BJ (cell line): ENCODE measurements around the gene RGS19. TPM values are rescaled to one million over a fixed set of nuclear protein-coding genes. Genes with fewer than 3 reads are reported as not detected.

Experiments used
- CTCF ChIA-PET: fragments of 350-600 bp; formaldehyde crosslinking; extraction: SDS; loops from one replicate; lab custom pipeline; 2021; ENCODE audit warnings: antibody characterized with exemption, inconsistent platforms; lab: Yijun Ruan, JAX
- POLR2A ChIA-PET: fragments of 300-600 bp; sonication (Branson Sonifier 250); formaldehyde crosslinking; extraction: SDS; loops from one replicate; lab custom pipeline; 2021; ENCODE audit warnings: antibody characterized with exemption; lab: Charles Lee
- DNase-seq: peaks from one replicate; pipeline ENCODE4 v3.0.0-alpha.2; 2011; ENCODE audit warnings: low read depth
- H3K27me3 ChIP-seq: 2 replicates; pipeline ENCODE4 v1.6.0; 2011; ENCODE audit warnings: low read length; ENCODE audit not compliant: control insufficient read depth, insufficient read depth
- H3K36me3 ChIP-seq: 2 replicates; pipeline ENCODE4 v1.5.1; 2011; ENCODE audit warnings: low read length; ENCODE audit not compliant: control insufficient read depth, insufficient read depth
- H3K4me3 ChIP-seq: 2 replicates; pipeline ENCODE4 v1.5.1; 2011; ENCODE audit warnings: low read depth, mild to moderate bottlenecking, control low read depth, low read length
- CTCF ChIP-seq: IDR thresholded peaks from 2 replicates; pipeline ENCODE4 v1.5.1; 2011; ENCODE audit warnings: low read depth, mild to moderate bottlenecking, control low read depth, inconsistent platforms, low read length, moderate library complexity; ENCODE audit not compliant: insufficient read depth
- polyA plus RNA-seq: library from polyadenylated mRNA; depleted of rRNA; stranded (reverse); fragments of >200 nt; gene quantifications from 2 replicates; pipeline ENCODE4 v1.2.3, GENCODE V29; 2011

Gene RGS19
- polyA plus RNA-seq, 1 experiment, result 14.5 TPM

GRCh38 chr20:64081624-64081964 is 2.3 kb upstream of the RGS19 start:
- POLR2A ChIA-PET, result no interaction called here
- CTCF ChIA-PET, result interaction anchor here (4.3 to 6.4 kb wide), 2 partner anchors 12 to 39 kb away, joined by 31 to 49 read pairs; no protein-coding TSS in a partner anchor
- no peak for DNase-seq
- no peak for TF ChIP-seq CTCF
- H3K4me3 ChIP-seq, result no peak overlapping the region
- no peaks in the 10 kb centered on the region for H3K36me3 ChIP-seq
- H3K27me3 ChIP-seq, result peaks cover 21% of the 10 kb centered on the region

- TF ChIP-seq CTCF, result no peak
- no peak for DNase-seq
- no peak overlapping the region for H3K4me3 ChIP-seq
- POLR2A ChIA-PET, result no interaction called here
- CTCF ChIA-PET, result interaction anchor here (4.3 to 6.4 kb wide), 2 partner anchors 12 to 40 kb away, joined by 31 to 49 read pairs; no protein-coding TSS in a partner anchor
- H3K27me3 ChIP-seq, result peaks cover 18% of the 10 kb centered on the region
- no peaks in the 10 kb centered on the region; the same call in 1 of the 2 replicates for H3K36me3 ChIP-seq
Observed at GRCh38 chr20:64080813-64081623, 1.7 kb upstream of the RGS19 start.

- TF ChIP-seq CTCF, result no peak
- no peak for DNase-seq
- Histone ChIP-seq H3K27me3 (peaks cover 12% of the 10 kb centered on the region), H3K36me3 (no peaks in the 10 kb centered on the region; the same call in 1 of the 2 replicates), H3K4me3 (peak within 1 kb of the TSS; percentile 65)
- POLR2A ChIA-PET, result no interaction called here
- CTCF ChIA-PET, result interaction anchor here (0.9 to 6.4 kb wide), 3 partner anchors 11 to 40 kb away, joined by 3 to 49 read pairs (median 31); partner anchors contain the start of gene TCEA2
Observed at GRCh38 chr20:64080013-64080812, 895 bp upstream of the RGS19 start, which contains the start of gene OPRL1. TSS of gene OPRL1 (plus strand) at chr20:64080082. CDS start at chr20:64092721, 12,639 bp downstream.

GRCh38 chr20:64078934-64079272 is 415 bp downstream of the RGS19 start:
- ChIA-PET POLR2A (no interaction called here), CTCF (interaction anchor here (1.7 to 6.4 kb wide), 3 partner anchors 10 to 42 kb away, joined by 6 to 49 read pairs (median 31); no protein-coding TSS in a partner anchor)
- Histone ChIP-seq H3K36me3 (peaks cover 3% of the 10 kb centered on the region), H3K27me3 (peaks cover 2% of the 10 kb centered on the region), H3K4me3 (peak overlapping the region; percentile 65)
- DNase-seq, result no peak
- TF ChIP-seq CTCF, result no peak
